Colonic mucosa (tissue), 4 donors: ENCODE results near the gene AKAP6. TPM values are rescaled to one million over a fixed set of nuclear protein-coding genes. Genes with fewer than 3 reads are reported as not detected.

Experiments
- DNase-seq: peaks from one replicate; pipeline ENCODE4 v3.0.0-alpha.2; 2020
- H3K27ac ChIP-seq: fragments of 200-600 bp; one replicate; pipeline ENCODE4 v1.8.0; 2021
- H3K27me3 ChIP-seq: fragments of 200-600 bp; one replicate; pipeline ENCODE4 v1.8.0; 2021
- H3K36me3 ChIP-seq: fragments of 200-600 bp; one replicate; pipeline ENCODE4 v1.8.0; 2021
- H3K4me1 ChIP-seq: fragments of 200-600 bp; one replicate; pipeline ENCODE4 v1.8.0; 2021; ENCODE audit warnings: mild to moderate bottlenecking
- H3K4me3 ChIP-seq: fragments of 200-600 bp; one replicate; pipeline ENCODE4 v1.8.0; 2021
- H3K9ac ChIP-seq, 2 donors: one replicate each; pipeline ENCODE4 v1.7.0; 2013; ENCODE audit warnings: control low read depth in 2 of 2, low read depth in 2 of 2, low read length in 2 of 2
- H3K9me3 ChIP-seq: fragments of 200-600 bp; one replicate; pipeline ENCODE4 v1.8.0; 2021
- CTCF ChIP-seq: fragments of 200-600 bp; IDR thresholded peaks from one replicate; pipeline ENCODE4 v1.8.0; 2022; ENCODE audit warnings: antibody characterized with exemption, mild to moderate bottlenecking
- intact Hi-C: fragments of 100-400 bp; cut with DNase I; formaldehyde crosslinking; loops from one replicate; pipeline ENCODE4 v1.14.1; 2022
- total RNA-seq, 2 donors: library from RNA; stranded (reverse); fragmentation: NEBNext Ultra II Directional in 1 of 2; extraction: Animal tissue kit (Norgen Biotek cat#: 25700) in 1 of 2; gene quantifications; one replicate each; pipeline ENCODE4 v1.2.1, GENCODE V29; 2021
- donor health status: healthy.
- donor health status: DM: no; HTN: no; CAD: no.
- donor health status: DM: no; HTN: no; CAD: no.

AKAP6 gene
- total RNA-seq, 2 donors from 2014 or later: 1.3 to 10.3 TPM

- Histone ChIP-seq H3K27ac (no peak overlapping the region), H3K9me3 (no peaks in the 10 kb centered on the region), H3K27me3 (no peaks in the 10 kb centered on the region), H3K4me3 (no peak overlapping the region), H3K9ac (no peak overlapping the region), H3K4me1 (no peaks in the 10 kb centered on the region), H3K36me3 (no peaks in the 10 kb centered on the region)
- DNase-seq: no peak
- intact Hi-C loops: no loop called here
- TF ChIP-seq CTCF: no peak
These were observed 4.5 kb upstream of the AKAP6 start for GRCh38 chr14:32324601-32325000.

DNA sequence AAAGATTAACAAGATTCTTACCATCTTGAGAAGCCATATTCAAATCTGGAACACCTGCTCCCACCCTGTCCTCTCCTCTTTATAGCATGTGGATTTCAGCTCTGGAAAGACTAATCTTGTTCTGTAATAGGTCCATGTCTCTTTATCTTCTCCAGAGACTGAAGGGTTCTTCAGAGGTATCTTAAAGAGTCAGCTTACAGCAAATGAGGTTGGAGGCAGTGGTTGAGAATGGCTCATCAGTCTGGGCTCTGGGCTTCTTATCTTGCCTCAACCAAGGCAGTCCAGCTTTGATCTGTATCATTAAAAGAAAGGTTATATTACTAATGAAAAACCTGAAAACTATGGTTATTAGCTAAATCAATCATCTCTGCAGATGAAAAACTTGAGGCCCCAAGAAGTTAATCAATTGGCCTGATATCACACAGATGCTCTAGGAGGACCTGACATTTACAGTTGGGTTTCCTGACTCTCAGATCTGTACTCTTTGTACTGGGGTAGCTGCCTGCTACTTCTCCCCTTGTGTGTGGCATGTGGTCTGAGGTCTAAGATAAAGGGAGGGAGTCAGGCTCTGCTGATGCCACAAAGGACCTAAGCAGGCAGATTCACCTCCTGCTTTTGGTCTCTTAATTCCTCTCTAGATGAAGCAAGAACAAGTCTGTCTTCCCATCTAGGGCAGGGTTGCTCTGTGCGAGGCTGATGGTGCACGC, 1.7 kb upstream of the AKAP6 start:
- H3K4me1 ChIP-seq: no peaks in the 10 kb centered on the region
- H3K27ac ChIP-seq: no peak overlapping the region
- TF ChIP-seq CTCF: no peak
- H3K4me3 ChIP-seq: no peak overlapping the region
- no peaks in the 10 kb centered on the region for H3K9me3 ChIP-seq
- H3K27me3 ChIP-seq: no peaks in the 10 kb centered on the region
- H3K9ac ChIP-seq: no peak overlapping the region
- intact Hi-C loops: no loop called here
- no peak for DNase-seq
- no peaks in the 10 kb centered on the region for H3K36me3 ChIP-seq

DNA sequence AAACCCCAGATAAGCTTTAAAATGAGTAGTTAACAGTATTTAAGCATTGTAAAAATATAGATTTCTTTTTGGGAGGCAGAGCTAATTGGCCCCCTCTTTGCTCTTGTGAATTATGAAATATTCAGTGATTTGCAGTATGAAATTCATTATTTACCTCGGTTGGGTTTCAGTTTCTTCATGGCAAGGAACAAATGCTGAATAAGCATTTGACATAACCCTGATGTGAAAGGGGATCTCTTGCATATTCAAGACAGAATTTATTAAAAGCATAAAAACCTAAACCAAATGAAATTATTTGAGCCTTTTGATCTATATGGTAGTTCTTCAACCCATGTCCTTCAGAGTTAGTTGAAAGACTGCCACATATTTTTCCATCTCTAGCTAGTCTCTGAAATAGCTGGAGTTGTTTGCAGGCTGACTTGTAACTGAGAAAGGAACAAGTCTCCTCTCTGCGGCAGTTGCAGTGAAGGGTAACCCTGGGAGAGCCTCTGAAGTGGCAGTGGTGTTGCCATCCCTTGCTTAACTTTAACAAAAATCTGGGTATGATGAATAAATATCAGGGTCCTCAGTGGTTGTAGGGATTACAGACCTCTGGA, 690 bp downstream of the AKAP6 start:
- H3K36me3 ChIP-seq: no peaks in the 10 kb centered on the region
- no peaks in the 10 kb centered on the region for H3K27me3 ChIP-seq
- no peak overlapping the region for H3K9ac ChIP-seq
- no peak overlapping the region for H3K4me3 ChIP-seq
- H3K27ac ChIP-seq: no peak overlapping the region
- DNase-seq: no peak
- H3K4me1 ChIP-seq: no peaks in the 10 kb centered on the region
- TF ChIP-seq CTCF: no peak
- intact Hi-C loops: no loop called here
- no peaks in the 10 kb centered on the region for H3K9me3 ChIP-seq

- H3K27ac ChIP-seq: no peak overlapping the region
- TF ChIP-seq CTCF: no peak
- no peaks in the 10 kb centered on the region for H3K9me3 ChIP-seq
- H3K4me3 ChIP-seq: no peak overlapping the region
- DNase-seq: no peak
- no peaks in the 10 kb centered on the region for H3K4me1 ChIP-seq
- no peak overlapping the region for H3K9ac ChIP-seq
- H3K27me3 ChIP-seq: no peaks in the 10 kb centered on the region
- H3K36me3 ChIP-seq: no peaks in the 10 kb centered on the region
- intact Hi-C loops: no loop called here
These were observed 1.4 kb downstream of the AKAP6 start for GRCh38 chr14:32330351-32331111.

- Histone ChIP-seq H3K4me3 (no peak overlapping the region), H3K9ac (no peak overlapping the region), H3K27me3 (no peaks in the 10 kb centered on the region), H3K9me3 (no peaks in the 10 kb centered on the region), H3K4me1 (no peaks in the 10 kb centered on the region), H3K27ac (no peak overlapping the region), H3K36me3 (no peaks in the 10 kb centered on the region)
- TF ChIP-seq CTCF: no peak
- DNase-seq: no peak
- intact Hi-C loops: no loop called here
These were observed 2.1 kb downstream of the AKAP6 start for GRCh38 chr14:32331206-32331605.
